ENCODE data around the gene MRPS27.

- TF ChIP-seq, protein P1, sequence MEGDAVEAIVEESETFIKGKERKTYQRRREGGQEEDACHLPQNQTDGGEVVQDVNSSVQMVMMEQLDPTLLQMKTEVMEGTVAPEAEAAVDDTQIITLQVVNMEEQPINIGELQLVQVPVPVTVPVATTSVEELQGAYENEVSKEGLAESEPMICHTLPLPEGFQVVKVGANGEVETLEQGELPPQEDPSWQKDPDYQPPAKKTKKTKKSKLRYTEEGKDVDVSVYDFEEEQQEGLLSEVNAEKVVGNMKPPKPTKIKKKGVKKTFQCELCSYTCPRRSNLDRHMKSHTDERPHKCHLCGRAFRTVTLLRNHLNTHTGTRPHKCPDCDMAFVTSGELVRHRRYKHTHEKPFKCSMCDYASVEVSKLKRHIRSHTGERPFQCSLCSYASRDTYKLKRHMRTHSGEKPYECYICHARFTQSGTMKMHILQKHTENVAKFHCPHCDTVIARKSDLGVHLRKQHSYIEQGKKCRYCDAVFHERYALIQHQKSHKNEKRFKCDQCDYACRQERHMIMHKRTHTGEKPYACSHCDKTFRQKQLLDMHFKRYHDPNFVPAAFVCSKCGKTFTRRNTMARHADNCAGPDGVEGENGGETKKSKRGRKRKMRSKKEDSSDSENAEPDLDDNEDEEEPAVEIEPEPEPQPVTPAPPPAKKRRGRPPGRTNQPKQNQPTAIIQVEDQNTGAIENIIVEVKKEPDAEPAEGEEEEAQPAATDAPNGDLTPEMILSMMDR (IDR thresholded peaks at IDR 0.05) = no peak
- no peak for TF ChIP-seq POLR2A (IDR thresholded peaks at IDR 0.05)
- TF ChIP-seq EP300 (IDR thresholded peaks at IDR 0.05) = no peak
Measured at GRCh38 chr5:72214168-72214567, 105.9 kb downstream of the MRPS27 start.
